BJ (cell line): Measurements from ENCODE around the gene ANKRD61. TPM values are rescaled to one million over a fixed set of nuclear protein-coding genes. Genes with fewer than 3 reads are reported as not detected.
"Not testable (repeated sequence)": the region's sequence is repeated elsewhere in the genome, so short reads cannot be mapped to it uniquely, and the experiment has no call there.

Experiments
- CTCF ChIA-PET: fragments of 350-600 bp; formaldehyde crosslinking; extraction: SDS; loops from one replicate; lab custom pipeline; 2021; ENCODE audit warnings: antibody characterized with exemption, inconsistent platforms; lab: Yijun Ruan, JAX
- POLR2A ChIA-PET: fragments of 300-600 bp; sonication (Branson Sonifier 250); formaldehyde crosslinking; extraction: SDS; loops from one replicate; lab custom pipeline; 2021; ENCODE audit warnings: antibody characterized with exemption; lab: Charles Lee
- DNase-seq: peaks from one replicate; pipeline ENCODE4 v3.0.0-alpha.2; 2011; ENCODE audit warnings: low read depth
- H3K27me3 ChIP-seq: 2 replicates; pipeline ENCODE4 v1.6.0; 2011; ENCODE audit warnings: low read length; ENCODE audit not compliant: control insufficient read depth, insufficient read depth
- H3K36me3 ChIP-seq: 2 replicates; pipeline ENCODE4 v1.5.1; 2011; ENCODE audit warnings: low read length; ENCODE audit not compliant: control insufficient read depth, insufficient read depth
- H3K4me3 ChIP-seq: 2 replicates; pipeline ENCODE4 v1.5.1; 2011; ENCODE audit warnings: low read depth, mild to moderate bottlenecking, control low read depth, low read length
- polyA plus RNA-seq: library from polyadenylated mRNA; depleted of rRNA; stranded (reverse); fragments of >200 nt; gene quantifications from 2 replicates; pipeline ENCODE4 v1.2.3, GENCODE V29; 2011
- TF ChIP-seq, protein P1 (sequence below): IDR thresholded peaks from 2 replicates; pipeline ENCODE4 v1.5.1; 2011; ENCODE audit warnings: low read depth, mild to moderate bottlenecking, control low read depth, inconsistent platforms, low read length, moderate library complexity; ENCODE audit not compliant: insufficient read depth

Gene ANKRD61
- polyA plus RNA-seq, 1 experiment: 0.40 TPM

DNA sequence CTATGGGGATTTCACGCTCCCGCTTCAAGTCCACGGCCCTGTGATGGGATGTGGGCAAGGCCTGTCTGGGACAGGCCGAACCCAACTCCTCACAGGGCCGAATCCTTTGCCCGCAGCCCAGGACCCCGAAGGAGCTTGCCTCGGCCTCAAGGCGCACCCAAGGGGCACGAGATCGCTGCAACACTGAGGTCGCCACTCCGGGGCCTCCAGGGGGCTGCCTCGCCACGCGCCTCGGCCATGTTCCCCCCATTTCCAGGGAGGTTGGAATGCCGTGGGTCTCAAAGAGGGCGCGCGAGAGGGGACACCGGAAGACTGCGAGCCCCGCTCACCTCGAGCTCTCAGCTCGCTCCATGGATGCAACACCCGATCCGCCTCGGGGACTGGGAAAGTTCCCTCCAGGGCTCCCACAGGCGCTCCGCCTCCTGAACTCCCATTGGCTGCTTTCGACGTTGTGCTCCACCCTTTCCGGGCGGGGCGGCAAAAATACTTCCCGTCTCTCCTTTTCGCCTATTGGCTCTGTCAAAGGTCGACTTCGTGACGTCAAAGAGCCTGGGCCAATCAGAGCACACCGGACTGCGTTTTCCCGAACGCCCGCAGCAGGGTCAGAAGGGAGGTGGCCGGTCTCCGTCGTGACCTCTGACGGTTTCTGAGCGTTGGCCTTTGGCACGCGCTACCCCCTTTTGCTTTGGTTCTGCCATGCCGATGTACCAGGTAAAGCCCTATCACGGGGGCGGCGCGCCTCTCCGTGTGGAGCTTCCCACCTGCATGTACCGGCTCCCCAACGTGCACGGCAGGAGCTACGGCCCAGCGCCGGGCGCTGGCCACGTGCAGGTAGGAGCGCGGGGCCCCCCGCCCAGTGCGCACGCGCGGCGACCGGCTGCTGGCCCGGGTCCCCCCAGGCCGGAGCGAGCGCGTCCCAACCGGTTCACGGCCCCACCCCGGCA lies 22.2 kb upstream of the ANKRD61 start, which contains the start of the genes AIMP2 and PMS2:
AIMP2 (plus strand) TSS at position 605 of the 944 bp plus-strand sequence; CDS start at position 697, 92 bp downstream.
PMS2 (minus strand) TSS at position 382 of the 944 bp plus-strand sequence; CDS start at position 352, 30 bp downstream.
- peak within 1 kb of the TSS; percentile 84 for H3K4me3 ChIP-seq
- H3K27me3 ChIP-seq: no peaks in the 10 kb centered on the region
- peak; percentile 92 for DNase-seq
- POLR2A ChIA-PET: interaction anchor here (0.8 kb wide), 1 partner anchor 12 kb away, joined by 24 read pairs; no protein-coding TSS in a partner anchor
- TF ChIP-seq, protein P1, sequence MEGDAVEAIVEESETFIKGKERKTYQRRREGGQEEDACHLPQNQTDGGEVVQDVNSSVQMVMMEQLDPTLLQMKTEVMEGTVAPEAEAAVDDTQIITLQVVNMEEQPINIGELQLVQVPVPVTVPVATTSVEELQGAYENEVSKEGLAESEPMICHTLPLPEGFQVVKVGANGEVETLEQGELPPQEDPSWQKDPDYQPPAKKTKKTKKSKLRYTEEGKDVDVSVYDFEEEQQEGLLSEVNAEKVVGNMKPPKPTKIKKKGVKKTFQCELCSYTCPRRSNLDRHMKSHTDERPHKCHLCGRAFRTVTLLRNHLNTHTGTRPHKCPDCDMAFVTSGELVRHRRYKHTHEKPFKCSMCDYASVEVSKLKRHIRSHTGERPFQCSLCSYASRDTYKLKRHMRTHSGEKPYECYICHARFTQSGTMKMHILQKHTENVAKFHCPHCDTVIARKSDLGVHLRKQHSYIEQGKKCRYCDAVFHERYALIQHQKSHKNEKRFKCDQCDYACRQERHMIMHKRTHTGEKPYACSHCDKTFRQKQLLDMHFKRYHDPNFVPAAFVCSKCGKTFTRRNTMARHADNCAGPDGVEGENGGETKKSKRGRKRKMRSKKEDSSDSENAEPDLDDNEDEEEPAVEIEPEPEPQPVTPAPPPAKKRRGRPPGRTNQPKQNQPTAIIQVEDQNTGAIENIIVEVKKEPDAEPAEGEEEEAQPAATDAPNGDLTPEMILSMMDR: peak; percentile 26; the same call in 1 of the 2 replicates
- CTCF ChIA-PET: interaction anchor here (1.0 to 3.5 kb wide), 2 partner anchors 11 to 315 kb away, joined by 3 to 10 read pairs; no protein-coding TSS in a partner anchor
- no peaks in the 10 kb centered on the region; the same call in 1 of the 2 replicates for H3K36me3 ChIP-seq

DNA sequence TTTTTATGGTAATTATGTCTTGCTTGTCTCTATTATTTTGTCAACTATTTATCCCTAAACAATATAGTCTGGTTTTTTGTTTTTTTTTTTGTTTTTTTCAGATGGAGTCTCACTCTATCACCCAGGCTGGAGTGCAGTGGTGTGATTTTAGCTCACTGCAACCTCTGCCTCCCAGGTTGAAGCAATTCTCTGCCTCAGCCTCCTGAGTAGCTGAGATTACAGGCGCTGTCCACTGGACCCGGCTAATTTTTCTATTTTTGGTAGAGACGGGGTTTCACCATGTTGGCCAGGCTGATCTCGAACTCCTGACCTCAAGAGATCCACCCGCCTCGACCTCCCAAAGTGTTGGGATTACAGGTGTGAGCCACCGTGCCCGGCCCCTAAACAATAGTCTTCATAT lies 20.8 kb upstream of the ANKRD61 start:
- POLR2A ChIA-PET, CTCF ChIA-PET, H3K36me3 ChIP-seq, H3K4me3 ChIP-seq, DNase-seq, H3K27me3 ChIP-seq: not testable (repeated sequence)

GRCh38 chr7:6011541-6011940 lies 19.6 kb upstream of the ANKRD61 start:
- CTCF ChIA-PET: no interaction called here
- POLR2A ChIA-PET: no interaction called here

GRCh38 chr7:6012355-6013104 lies 18.6 kb upstream of the ANKRD61 start:
- Histone ChIP-seq H3K4me3 (no peak overlapping the region), H3K27me3 (no peaks in the 10 kb centered on the region), H3K36me3 (no peaks in the 10 kb centered on the region; the same call in 1 of the 2 replicates)
- CTCF ChIA-PET: no interaction called here
- TF ChIP-seq, protein P1: no peak
- DNase-seq: no peak
- POLR2A ChIA-PET: no interaction called here

More at GRCh38 chr7:6011541-6011940, 19.6 kb upstream of the ANKRD61 start:
- Histone ChIP-seq H3K4me3 (no peak overlapping the region), H3K36me3 (no peaks in the 10 kb centered on the region; the same call in 1 of the 2 replicates), H3K27me3 (no peaks in the 10 kb centered on the region)
- TF ChIP-seq, protein P1: no peak
- no peak for DNase-seq

DNA sequence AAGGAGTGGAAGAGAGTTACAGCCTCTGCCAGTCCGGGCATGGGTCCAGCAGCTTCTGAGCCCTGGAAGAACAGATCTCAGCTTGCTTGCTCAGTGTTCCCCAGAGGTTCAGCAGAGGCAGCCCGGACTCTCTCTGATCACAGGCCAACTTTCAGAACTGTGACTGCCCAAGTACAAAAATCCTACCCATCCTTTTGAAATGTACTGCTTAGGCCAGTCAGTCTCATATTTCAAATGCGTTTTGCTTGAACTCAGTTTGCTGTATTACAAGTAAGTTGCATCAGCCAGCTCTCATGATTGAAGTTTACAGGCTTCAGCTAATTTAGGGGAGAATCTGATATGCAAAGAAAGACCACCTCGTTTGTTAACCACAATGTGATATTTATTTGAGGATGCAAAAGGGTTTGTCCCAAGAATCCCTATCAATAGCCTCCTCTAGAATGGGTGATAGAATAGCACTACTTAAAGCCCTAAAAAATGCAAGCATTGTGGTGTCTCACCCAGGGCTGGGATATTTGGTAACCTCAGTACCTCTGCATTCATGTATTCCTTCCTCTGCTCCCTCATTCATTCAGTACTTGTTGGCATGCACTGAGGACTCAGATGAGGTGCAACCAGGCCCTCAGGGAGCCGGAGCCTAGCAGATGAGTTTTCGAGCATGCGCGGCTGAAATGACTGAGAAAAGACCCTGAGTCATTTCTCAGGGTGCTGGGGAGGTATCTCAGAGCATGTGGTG lies 15.1 kb upstream of the ANKRD61 start:
- no peak overlapping the region for H3K4me3 ChIP-seq
- H3K27me3 ChIP-seq: no peaks in the 10 kb centered on the region
- peak; percentile 75 for DNase-seq
- ChIA-PET POLR2A (no interaction called here), CTCF (interaction anchor here (1.0 kb wide), 1 partner anchor 308 kb away, joined by 3 read pairs; no protein-coding TSS in a partner anchor)
- TF ChIP-seq, protein P1: no peak
- H3K36me3 ChIP-seq: peaks cover 5% of the 10 kb centered on the region
